Glomerular visceral epithelial cell (primary cell): Measurements from ENCODE around the gene SNX20.

ENCODE experiments used
- DNase-seq: peaks from one replicate; pipeline ENCODE4 v3.0.0-alpha.2; 2016; ENCODE audit errors: extremely low spot score

Gene SNX20

DNA sequence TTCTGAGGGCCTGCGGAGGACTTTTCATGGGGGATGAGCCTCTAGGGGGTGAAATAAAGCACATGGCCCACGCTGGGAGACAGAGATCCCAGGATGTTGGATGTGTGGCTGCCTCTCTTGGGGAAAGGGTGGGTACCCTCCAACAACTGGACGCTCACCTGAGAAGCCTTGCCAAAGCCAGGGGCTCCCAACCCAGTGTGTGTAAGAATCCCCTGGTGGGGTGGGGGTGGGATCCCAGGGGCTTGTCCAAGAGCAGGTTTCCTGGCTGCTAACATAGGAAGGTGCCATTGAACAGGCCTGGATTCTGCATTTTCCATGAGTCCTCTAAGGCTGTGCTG lies 587 bp downstream of the SNX20 start:
- no peak for DNase-seq

DNA sequence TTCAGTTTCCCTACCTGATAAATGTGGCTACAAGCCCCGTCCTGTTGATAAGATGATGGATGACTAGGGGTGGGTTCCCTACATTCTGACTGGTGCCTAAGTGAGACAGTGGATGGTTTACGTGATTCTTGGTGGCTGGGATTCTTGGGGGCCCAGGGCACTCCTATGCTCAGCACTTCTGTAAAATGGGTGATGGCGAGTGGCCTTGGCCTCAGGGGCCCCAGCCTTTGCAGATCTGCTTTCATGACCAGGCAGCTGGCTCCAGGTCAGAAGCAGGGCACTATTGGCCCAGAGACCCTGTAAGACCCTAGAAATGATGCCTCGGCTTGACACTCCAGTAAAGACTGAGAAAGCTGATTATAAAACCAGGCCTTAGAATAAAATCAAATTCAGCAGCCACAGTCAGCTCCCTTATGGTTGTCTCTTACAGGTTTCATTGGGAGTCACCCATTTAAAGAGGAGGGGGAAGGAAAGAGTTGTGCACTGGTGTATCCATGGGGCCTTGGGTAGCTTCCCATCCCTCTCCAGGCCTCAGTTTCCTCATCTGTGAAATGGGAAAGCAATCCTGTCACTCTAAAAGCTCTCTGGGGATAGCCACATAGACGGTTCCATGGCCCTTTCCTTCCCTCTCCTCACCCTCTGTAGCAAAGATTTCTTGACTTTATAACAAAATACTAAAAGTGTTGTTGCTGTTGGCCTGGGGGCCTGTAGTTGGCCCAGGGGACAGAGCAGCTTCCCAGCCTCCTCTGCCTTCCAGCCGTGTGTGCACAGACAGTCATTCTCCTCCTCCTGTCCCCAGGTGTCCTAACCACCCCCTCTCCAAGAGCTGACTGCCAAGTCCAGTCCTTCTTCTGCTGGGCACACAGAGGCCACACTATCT lies 1.2 kb downstream of the SNX20 start:
- no peak for DNase-seq

DNA sequence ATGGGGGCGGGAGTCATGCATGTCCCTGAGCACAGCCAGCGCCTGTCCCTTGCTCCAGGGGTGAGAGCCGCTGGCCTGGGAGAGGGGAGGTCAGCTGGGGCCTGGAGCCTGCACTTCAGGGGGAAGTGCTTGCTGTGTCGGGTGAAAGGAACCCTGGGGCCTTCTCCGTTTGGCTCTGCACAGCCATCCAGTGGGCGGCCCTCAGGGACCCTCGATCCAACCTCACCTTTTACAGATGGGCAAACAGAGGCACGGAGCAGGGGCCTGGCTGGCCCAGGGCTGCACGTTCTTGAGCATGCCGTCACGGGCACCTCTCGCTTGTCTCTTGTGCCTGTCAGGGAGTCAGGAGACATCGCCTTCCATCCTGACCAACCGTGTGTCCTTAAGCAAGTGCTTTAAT lies 1.8 kb downstream of the SNX20 start:
- DNase-seq: no peak

DNA sequence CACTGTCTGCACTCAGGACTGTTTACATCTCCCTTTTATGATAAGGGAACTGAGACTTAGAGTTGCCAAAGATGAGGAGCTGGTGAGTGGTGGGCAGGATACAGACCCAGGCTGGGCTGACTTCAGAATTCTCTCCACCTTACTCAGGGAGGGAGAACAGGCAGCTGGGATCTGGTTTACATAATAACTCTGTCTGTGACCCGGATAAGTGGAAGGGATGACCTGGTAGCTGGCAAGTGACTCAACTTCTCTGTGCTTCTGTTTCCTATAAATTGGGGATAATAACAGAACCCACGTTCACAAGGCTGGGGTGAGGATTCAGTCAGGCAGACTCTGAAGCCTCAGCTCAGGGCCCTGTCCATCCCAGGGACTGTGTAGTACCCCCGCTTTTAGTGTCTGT lies 2.6 kb downstream of the SNX20 start:
- no peak for DNase-seq

DNA sequence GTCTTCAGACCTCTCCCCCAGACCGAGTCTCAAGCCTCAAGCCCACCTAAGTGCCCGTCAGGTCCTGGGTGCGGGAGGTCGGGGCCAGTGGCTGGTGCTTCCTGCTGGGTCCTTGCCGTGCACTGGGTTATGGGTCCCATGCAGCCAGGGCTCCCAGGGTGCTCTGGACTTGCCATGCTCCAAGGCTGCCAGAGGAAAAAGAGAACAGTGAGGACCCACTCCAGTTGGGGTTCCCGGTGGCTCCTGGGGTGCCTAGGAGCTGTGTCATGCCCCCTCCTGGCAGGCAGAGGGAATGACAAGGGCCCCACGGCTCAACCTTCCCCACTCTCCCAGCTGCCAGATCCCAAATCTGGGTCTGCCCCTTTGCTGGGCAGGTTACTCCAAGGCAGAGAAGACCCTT lies 3.8 kb downstream of the SNX20 start:
- no peak for DNase-seq

DNA sequence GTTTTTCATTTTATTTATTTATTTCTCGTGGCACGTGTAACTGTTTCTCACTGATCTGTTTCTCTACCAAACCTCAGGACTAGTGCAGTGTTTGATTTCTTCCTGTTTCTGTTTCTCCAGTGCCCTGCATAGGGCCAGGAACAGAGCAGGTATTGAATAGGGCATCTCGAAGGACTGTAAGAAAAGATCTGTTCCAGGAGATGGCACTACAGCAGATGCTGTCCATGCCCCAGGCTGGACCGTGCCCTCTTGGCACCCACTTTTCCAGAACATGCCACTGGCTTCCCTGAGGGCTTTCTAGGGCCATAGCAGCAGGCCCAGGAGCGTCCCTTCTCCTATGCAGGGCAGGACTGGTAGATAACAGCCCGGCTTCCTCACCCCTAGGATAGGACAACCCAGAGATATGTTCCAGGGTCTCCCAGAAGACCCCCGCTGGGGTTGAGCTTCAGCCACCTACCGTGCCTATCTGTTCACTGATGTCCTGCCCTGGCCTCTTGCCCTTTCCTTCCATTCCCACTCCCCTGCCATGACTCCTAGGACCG lies 4.4 kb downstream of the SNX20 start:
- DNase-seq: no peak

DNA sequence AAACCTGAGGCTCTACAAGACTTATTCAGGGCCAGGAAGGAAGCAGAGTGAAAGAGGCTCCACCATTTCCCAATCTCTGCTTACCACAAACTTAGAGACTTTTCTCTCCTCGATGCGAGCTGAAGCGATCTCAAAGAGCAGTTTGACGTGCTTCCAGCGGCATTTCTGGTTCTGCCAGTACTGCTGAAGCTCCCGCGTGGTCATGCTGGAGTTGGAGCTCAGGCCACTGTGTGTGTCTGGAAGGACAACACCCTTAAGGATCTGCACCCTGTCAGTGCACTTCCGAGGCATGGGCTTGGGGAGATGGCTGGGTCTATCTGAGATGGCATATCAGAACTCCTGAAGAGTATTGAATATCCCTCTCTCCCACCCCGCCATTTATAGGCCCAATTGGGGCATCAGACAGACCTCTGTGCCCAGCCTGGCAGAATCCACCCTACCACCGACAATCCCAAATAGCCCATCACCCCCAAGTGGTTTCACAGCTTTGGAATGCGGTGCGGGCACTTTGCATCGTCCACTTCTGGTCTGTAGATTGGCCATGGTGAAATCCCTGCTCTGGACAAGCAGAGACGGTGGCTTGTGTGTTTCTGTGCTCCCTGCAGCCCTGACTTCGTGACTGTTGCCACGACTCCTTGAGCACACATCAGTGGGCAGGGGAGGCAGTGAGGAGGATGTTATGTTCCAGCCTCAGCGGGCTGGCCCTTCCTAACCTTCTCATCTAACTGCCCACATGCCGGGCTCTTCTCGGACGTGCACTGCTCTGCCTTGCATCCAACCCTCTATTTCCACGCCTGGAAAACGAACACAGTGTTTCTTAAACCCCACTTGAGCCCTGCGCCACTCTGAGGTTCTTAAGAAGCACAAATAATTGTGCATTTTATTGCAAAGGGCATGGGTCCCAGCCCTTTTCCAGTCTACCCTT lies 5.2 kb downstream of the SNX20 start:
- DNase-seq: no peak

DNA sequence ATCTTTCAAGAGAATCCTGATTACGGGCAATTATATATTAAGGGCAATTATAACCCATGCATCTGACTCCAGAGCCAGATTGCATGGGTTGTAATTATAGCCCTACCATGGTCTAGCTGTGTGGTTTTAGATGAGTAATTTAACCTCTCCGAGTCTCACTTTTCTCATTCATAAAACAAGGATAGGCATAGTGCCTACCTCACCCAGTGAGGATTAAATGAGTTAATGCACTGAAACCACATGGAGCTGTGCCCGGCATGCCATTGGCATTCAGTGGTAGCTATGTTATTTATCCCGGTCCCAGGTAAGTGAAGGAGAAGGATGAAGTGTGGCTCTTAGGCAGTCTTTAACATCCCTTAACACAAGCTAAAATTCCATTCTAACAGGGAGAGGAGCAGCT lies 6.3 kb downstream of the SNX20 start:
- peak; percentile 58 for DNase-seq

DNA sequence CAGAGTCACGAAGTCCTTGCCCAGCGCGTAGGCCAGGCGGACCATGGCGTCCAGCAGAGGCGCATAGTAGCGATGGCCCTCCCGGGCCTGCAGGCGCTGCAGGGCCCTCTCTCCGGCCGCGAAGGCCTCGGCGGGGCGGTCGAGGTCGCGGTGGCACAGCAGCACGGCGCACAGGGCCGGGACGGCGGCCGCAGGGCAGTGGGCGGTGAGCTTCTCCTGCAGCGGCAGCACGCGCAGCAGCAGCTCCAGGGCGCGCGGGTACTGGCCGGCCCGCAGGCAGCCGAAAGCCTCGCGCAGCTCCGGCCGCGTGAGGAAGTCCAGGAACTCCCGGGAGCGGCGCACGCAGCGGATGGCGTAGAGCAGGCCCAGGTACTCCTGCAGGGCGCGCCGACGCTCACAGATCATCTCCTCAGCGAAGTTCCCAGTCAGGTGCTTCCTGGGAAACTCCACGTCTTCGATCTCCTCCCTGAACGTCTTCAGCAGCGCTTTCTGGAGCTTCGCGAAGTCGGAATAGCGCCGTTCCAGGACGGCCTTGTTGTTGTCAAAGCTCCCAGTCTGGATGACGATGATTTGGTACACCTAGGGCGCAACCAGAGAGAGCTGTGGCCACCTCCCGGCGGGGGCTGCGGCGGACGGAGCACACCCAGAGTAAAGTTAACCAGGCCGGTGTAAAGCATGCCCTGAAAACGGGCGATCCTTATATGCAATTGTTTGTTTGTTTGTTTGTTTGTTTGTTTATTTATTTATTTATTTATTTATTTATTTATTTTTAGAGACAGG lies 7.4 kb downstream of the SNX20 start:
- no peak for DNase-seq

DNA sequence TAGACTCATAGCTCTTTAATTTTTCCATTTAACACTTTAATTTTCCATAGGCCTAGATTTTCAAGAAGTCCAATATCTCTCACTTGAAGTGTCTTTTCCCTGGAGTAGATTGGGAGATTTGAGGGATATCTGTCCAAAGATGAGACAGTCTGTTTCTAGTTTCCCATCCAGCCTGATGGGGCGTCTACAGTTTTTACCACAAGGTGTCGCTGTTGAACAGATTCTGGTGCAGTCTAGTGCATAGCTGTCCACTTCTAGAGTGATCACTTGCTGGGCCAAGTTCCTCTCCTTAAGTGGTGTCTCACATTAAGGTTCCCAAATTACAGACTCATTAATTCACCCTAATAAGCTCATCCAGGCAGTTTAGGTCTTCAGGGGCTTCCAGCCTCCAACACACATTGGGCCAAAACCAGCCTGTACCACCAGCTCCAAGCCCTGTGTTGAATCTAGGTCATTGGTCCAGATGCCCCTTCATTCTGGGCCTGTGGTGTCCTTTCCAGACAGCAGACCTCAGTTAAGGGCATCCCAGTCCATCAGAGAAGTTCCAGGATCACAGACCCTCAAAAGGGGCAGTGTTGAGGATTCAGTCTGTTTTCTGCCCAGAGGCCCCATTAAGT lies 9.4 kb downstream of the SNX20 start:
- DNase-seq: peak; percentile 16

DNA sequence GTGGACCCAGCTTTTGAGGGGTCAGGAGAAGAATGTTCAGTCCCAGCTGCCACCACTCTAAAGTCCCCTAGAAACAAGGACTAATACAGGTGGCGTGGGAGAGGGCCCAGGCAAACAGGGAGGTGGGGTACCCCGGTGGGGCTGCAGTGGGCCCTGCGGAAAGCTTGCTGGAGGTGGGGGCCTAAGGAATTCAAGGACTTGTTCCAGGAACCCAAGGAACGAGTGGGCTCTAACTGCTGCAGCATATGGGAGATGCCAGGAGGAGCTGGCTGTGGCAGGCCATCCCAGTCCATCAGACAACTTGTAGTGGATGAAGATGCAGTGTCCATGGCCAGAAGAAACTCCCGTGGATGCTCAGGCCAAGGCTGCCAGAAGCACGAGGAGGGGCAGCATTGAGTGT lies 10.6 kb downstream of the SNX20 start:
- no peak for DNase-seq

DNA sequence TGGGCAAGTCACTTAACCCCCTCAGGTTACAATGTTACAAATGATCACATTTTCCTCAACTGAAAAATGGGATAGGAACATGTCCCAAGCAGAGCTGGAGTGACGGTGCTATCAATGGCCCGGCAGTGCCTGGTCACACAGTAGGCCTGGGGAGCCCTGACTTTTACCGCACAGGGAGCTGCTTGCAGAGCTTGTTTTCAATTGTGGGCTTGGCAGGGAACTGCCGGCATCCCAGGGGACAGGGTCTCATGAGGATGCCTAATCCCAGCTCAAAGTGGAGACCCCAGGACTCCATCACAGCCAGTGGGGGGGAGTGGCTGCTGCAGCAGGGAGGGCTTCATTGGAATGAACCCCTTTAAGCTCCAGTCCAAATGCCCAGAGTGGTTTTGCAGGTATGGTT lies 11.4 kb downstream of the SNX20 start:
- no peak for DNase-seq

DNA sequence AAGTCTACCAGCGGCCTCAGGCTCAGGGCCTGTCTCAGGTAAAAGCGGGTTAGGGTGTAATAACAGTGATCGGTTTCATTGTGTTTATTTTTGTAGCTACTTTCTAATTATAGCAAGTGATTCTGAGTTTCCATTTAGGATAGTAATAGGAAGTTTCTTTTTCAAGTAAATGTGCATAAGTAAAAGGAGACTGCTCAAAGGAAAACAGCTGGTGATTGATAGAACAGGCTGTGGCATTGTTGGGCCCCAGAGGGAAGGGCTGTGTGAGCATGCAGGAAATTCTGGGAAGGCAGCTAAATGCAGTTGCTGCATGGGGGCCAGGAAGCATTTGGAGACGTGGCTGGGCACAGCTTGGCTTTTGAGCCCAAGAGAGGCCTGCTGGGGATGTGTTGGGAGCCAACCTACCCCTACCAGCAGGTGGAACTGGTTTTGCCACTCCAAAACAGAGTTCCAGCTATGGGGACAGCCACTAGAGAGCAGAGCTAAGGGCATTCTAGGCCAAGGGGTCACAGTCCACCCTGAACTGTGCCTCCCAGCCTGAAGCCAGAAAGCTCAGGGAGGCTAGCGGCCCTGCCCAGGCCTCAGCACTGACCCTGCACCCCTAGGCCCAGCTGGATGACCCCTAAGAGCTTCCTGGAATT lies 12.6 kb downstream of the SNX20 start:
- DNase-seq: no peak

DNA sequence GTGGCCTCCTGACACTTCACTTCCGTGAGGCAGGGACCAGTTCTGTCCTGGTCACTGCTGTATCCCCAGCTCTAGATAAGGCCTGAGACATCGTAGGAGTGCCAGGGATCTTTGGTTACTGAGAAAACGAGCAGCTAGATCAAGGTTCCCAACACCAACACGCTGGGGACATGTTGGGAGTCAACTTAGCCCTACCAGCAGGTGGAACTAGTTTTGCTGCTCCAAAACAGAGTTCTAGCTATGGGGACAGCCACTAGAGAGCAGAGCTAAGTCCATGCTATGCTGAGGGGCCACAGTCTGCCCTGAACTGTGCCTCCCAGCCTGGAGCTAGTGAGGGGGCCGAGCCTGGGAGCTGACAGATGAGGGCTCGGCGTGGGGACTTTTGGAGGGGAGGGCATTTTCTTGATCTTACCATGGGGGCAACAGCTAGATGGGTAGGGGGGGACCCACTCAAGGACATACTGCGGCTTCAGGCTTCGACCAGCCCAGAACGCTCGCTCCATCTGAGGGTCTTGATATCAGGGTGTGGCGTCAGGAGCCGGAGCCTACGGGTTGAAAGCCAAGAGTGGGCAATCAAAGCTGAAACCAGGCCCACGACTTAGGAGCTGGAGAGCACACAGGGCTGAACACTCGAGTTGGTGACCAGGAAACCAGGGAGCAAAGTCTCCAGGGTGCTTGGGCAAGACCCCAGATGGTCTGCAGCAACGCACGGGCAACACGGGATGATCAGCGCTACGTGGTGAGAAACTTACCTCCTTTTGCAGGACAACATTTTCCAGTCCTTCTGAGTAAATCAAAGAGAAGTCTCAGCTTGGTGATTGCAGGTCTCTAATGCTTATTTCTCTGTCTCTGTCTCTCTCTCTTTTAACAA lies 13.4 kb downstream of the SNX20 start:
- no peak for DNase-seq

DNA sequence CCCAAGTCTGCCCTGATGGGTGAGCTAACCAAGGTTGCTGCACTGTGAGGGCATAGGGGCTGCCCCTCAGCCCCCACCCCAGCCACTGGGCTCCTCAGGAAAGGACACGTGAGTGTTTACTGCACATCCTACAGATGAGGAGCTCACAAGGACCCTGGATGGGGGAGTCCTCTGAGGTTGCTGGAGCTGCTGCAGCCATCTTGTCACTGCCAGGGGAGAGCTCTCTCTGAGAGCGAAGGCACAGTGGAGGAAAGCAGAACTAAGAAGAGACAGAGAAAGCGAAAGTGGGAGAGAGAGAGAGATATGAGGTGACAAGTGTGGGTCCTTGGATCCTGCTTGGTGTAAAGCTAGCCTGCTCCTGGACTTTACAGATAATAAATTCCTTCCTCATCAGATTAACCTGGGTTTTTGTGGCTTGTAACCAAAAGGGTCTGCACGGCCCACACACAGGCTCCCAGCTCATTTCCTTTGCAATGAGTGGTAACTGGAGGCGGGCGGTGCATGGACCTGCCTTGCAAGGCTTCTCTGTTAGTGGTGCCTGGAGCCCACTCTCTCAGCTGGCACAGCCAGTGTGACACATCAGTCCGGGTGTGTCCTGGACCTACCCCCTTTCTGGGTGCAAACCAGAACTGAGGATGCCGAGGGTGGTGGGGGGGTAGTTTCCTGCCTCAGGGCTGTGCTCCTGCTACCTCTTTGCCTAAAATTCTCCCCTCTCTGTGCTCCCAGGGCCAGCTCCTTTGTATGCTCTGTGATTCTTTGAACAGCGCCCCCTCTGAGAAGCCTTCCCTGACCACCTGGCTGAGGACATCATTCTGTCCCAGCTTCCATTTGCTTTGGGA lies 14.2 kb downstream of the SNX20 start:
- no peak for DNase-seq

DNA sequence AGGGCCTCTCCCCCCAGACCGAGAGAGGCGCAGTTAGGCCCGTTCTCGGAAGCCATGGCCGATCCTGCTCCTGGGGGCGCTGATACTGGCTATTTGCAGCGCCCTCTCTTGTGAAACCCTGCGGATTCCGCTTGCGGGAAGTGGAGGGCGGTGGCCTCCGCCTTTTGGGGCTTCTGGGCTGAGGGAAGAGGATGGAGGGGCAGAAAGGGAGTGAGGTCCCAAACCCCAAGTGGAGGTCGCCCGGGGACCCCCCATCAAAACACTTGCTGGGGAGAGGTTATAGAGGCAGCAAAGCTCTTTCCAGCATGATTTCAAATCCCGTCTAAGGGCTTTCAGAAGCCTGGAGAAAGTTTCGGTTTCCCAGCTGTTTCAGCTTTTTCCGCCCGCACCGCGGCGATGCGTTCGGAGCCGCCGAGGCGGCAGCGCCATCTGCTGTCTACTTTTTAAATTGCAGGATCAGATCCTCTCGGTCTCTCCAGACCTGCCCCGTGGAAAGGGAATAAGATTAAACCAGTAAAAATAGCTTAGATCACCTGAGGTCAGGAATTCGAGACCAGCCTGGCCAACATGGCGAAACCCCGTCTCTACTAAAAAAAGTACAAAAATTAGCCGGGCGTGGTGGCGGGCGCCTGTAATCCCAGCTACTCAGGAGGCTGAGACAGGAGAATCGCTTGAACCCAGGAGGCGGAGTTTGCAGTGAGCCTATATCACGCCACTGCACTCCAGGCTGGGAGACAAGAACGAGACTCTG lies 15.8 kb downstream of the SNX20 start:
- DNase-seq: peak; percentile 61

DNA sequence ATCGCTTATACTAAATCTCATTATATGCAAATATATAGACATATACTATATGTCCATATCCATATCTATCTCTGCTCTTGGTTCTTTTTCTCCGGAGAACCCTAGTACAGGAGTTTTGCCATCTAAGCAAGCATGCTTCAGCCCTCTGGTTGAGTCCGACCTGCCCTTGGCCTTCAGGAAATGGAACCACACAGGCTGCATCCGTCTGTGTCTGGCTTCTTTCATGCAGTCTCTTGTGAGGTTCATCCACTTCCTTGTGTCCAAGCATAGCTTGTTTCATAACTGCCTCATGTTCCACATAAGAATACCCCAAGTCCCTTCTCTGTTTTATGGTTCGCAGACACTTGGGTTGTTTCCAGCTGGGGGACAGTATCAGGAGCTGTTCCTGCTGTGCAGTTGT lies 16.8 kb downstream of the SNX20 start:
- DNase-seq: no peak

DNA sequence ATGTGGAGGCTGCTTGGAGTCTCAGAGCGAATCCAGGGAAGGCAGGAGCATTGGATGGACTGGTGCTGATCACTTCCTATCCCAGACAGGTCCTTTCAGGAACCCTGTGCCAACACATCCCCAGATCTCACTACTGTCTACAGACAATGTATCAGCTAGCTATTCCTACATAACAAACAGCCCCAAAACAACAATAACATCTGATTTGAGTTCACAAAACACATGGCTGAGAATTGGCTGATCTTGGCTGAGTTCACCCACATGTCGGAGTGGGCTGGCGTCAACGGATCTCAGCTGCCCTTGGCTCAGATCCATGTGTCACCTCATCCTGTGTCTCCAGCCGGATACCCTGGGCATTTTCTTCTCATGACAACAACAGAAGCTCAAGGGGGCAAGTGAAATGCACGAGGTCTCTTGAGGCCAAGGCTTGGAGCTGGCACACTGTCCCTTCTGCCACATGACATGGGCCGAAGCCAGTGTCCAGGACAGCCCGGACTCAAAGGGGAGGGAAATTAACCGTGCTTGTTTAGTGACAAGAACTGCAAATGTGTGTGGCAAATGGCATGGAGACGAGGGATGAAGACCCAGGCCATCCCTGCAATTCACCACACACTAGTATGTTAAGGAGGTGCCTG lies 18.7 kb downstream of the SNX20 start:
- no peak for DNase-seq
